Calu3 (cell line): ENCODE data around the gene RGS9. TPM values are rescaled to one million over a fixed set of nuclear protein-coding genes. Genes with fewer than 3 reads are reported as not detected.
"Not testable (repeated sequence)": the region's sequence is repeated elsewhere in the genome, so short reads cannot be mapped to it uniquely, and the experiment has no call there.

Source experiments
- BruUV-seq: library from RNA; stranded (reverse); fragments of 400-500 nt; replicated peaks from 2 replicates; lab custom pipeline; 2021; lab: Mats Ljungman, UMichigan
- CTCF ChIA-PET: fragments of 300-600 bp; sonication (Branson Sonifier 250); formaldehyde crosslinking; loops from one replicate; lab custom pipeline; 2022; ENCODE audit warnings: antibody characterized with exemption; lab: Charles Lee
- DNase-seq: peaks from one replicate; pipeline ENCODE4 v3.0.0; 2022
- H3K27ac Mint-ChIP-seq: one replicate; pipeline ENCODE4 v1.8.0; 2022; ENCODE audit warnings: mixed read lengths; ENCODE audit not compliant: unreplicated experiment
- H3K27me3 Mint-ChIP-seq: one replicate; pipeline ENCODE4 v1.8.0; 2022; ENCODE audit warnings: mixed read lengths; ENCODE audit not compliant: unreplicated experiment
- H3K36me3 Mint-ChIP-seq: one replicate; pipeline ENCODE4 v1.8.0; 2022; ENCODE audit warnings: mild to moderate bottlenecking, moderate library complexity, mixed read lengths; ENCODE audit not compliant: insufficient read depth, unreplicated experiment
- H3K4me1 Mint-ChIP-seq: one replicate; pipeline ENCODE4 v1.8.0; 2022; ENCODE audit warnings: mild to moderate bottlenecking, low read depth, mixed read lengths; ENCODE audit not compliant: unreplicated experiment
- H3K4me3 Mint-ChIP-seq: one replicate; pipeline ENCODE4 v1.8.0; 2022; ENCODE audit warnings: mild to moderate bottlenecking, low read depth, moderate library complexity, mixed read lengths; ENCODE audit not compliant: unreplicated experiment
- H3K9me3 Mint-ChIP-seq: one replicate; pipeline ENCODE4 v1.8.0; 2022; ENCODE audit warnings: low read depth, mixed read lengths; ENCODE audit not compliant: unreplicated experiment
- intact Hi-C: fragments of 100-400 bp; cut with micrococcal nuclease; formaldehyde crosslinking; loops from one replicate; pipeline ENCODE4 v1.10.0; 2022; ENCODE audit not compliant: unreplicated experiment
- total RNA-seq: library from RNA; stranded (reverse); gene quantifications from 2 replicates; pipeline ENCODE4 v1.2.3, GENCODE V29; 2022
- TF ChIP-seq, protein P1 (sequence below): fragments of 200-600 bp; IDR thresholded peaks from one replicate; pipeline ENCODE4 v1.8.0; 2022; ENCODE audit warnings: antibody characterized with exemption; ENCODE audit not compliant: unreplicated experiment

The RGS9 gene
- total RNA-seq, 1 experiment from 2014 or later: 0.54 TPM

GRCh38 chr17:65093930-65094329 lies 43.2 kb upstream of the RGS9 start:
- no peak overlapping the region for H3K4me3 Mint-ChIP-seq
- CTCF ChIA-PET: no interaction called here
- no peaks in the 10 kb centered on the region for H3K36me3 Mint-ChIP-seq
- H3K27ac Mint-ChIP-seq: no peak overlapping the region
- H3K4me1 Mint-ChIP-seq: no peaks in the 10 kb centered on the region
- no peaks in the 10 kb centered on the region for H3K9me3 Mint-ChIP-seq
- H3K27me3 Mint-ChIP-seq: no peaks in the 10 kb centered on the region
- intact Hi-C loops: no loop called here
- BruUV-seq: no TSS peak
- TF ChIP-seq, protein P1, sequence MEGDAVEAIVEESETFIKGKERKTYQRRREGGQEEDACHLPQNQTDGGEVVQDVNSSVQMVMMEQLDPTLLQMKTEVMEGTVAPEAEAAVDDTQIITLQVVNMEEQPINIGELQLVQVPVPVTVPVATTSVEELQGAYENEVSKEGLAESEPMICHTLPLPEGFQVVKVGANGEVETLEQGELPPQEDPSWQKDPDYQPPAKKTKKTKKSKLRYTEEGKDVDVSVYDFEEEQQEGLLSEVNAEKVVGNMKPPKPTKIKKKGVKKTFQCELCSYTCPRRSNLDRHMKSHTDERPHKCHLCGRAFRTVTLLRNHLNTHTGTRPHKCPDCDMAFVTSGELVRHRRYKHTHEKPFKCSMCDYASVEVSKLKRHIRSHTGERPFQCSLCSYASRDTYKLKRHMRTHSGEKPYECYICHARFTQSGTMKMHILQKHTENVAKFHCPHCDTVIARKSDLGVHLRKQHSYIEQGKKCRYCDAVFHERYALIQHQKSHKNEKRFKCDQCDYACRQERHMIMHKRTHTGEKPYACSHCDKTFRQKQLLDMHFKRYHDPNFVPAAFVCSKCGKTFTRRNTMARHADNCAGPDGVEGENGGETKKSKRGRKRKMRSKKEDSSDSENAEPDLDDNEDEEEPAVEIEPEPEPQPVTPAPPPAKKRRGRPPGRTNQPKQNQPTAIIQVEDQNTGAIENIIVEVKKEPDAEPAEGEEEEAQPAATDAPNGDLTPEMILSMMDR: no peak
- no peak for DNase-seq

GRCh38 chr17:65095465-65095864 lies 41.7 kb upstream of the RGS9 start:
- no peaks in the 10 kb centered on the region for H3K36me3 Mint-ChIP-seq
- TF ChIP-seq, protein P1: no peak
- H3K9me3 Mint-ChIP-seq: no peaks in the 10 kb centered on the region
- no TSS peak for BruUV-seq
- DNase-seq: no peak
- intact Hi-C loops: no loop called here
- H3K27me3 Mint-ChIP-seq: no peaks in the 10 kb centered on the region
- H3K27ac Mint-ChIP-seq: no peak overlapping the region
- CTCF ChIA-PET: interaction anchor here (0.5 kb wide), 1 partner anchor 102 kb away, joined by 4 read pairs; no protein-coding TSS in a partner anchor
- no peaks in the 10 kb centered on the region for H3K4me1 Mint-ChIP-seq
- H3K4me3 Mint-ChIP-seq: no peak overlapping the region

GRCh38 chr17:65096382-65096781 lies 40.8 kb upstream of the RGS9 start:
- H3K36me3 Mint-ChIP-seq, intact Hi-C loops, H3K9me3 Mint-ChIP-seq, DNase-seq, H3K27me3 Mint-ChIP-seq, BruUV-seq, CTCF ChIA-PET, H3K4me3 Mint-ChIP-seq, H3K4me1 Mint-ChIP-seq, H3K27ac Mint-ChIP-seq: not testable (repeated sequence)

DNA sequence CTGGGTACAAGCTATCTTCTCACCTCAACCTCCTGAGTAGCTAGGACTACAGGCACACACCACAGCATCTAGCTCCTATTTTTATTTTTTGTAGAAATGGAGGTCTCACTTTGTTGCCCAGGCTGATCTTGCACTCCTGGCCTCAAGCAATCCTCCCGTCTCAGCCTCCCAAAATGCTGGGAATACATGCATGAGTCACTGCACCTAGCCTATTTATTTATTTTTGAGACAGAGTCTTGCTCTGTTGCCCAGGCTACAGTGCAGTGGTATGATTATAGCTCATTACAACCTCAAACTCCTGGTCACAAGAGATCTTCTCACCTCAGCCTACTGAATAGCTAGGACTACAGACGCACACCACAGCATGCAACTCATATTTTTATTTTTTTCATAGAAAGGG lies 40.1 kb upstream of the RGS9 start:
- no peak for DNase-seq
- no TSS peak for BruUV-seq

GRCh38 chr17:65099475-65099874 lies 37.7 kb upstream of the RGS9 start:
- no peak overlapping the region for H3K4me3 Mint-ChIP-seq
- H3K27ac Mint-ChIP-seq: no peak overlapping the region
- BruUV-seq: no TSS peak
- H3K9me3 Mint-ChIP-seq: no peaks in the 10 kb centered on the region
- intact Hi-C loops: no loop called here
- TF ChIP-seq, protein P1: no peak
- CTCF ChIA-PET: no interaction called here
- DNase-seq: no peak
- H3K27me3 Mint-ChIP-seq: peaks cover 4% of the 10 kb centered on the region
- H3K36me3 Mint-ChIP-seq: no peaks in the 10 kb centered on the region
- H3K4me1 Mint-ChIP-seq: no peaks in the 10 kb centered on the region

More for the DNA sequence above, 40.1 kb upstream of the RGS9 start:
- H3K36me3 Mint-ChIP-seq: no peaks in the 10 kb centered on the region
- no peak overlapping the region for H3K27ac Mint-ChIP-seq
- no peak overlapping the region for H3K4me3 Mint-ChIP-seq
- no peaks in the 10 kb centered on the region for H3K4me1 Mint-ChIP-seq
- H3K9me3 Mint-ChIP-seq: no peaks in the 10 kb centered on the region
- CTCF ChIA-PET: no interaction called here
- intact Hi-C loops: no loop called here
- TF ChIP-seq, protein P1: no peak
- no peaks in the 10 kb centered on the region for H3K27me3 Mint-ChIP-seq
